HK-2 (cell line): ENCODE data around the gene NR1I2.

Source experiments
- DNase-seq: peaks from one replicate; pipeline ENCODE4 v3.0.0-alpha.2; 2018; ENCODE audit not compliant: unreplicated experiment

The NR1I2 gene

DNA sequence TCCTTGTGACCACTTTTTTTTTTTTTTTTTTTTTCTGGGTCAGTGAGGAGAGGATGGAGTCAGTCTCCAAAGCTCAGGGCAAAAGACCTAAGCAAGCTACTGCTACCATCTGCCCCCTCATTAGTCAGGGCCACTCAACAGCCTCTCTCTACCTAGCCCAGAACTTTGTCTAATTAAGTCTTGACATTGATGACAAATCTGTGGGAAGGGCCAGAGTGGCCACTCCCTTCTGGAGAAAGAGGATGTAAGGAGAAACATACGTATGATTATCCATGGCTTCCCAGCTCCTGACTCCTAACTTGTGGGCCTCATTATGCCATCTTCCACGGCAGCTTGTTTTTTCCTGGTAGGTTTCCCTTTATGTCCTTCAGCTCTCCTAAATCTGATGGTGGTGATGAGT lies 37.9 kb downstream of the NR1I2 start:
- no peak for DNase-seq

DNA sequence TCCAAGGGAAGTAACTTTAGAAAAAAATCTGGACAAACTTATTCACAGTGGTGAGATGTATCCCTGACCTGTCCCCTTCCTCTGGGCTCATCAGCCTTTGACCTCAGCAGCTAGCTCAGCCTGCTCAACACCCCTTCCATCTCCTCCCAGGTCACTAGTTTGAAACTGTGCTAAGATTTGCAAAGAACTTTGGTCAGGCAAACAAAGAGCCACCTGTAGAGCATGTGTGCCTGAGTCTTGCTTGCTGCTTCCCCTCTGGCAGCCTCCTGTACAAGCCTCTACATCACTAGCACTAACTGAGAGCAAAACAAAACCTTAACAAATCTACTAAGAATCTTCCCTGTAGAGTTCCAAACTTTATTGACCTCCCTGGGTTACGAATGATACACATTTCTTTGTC lies 43.9 kb downstream of the NR1I2 start:
- no peak for DNase-seq

DNA sequence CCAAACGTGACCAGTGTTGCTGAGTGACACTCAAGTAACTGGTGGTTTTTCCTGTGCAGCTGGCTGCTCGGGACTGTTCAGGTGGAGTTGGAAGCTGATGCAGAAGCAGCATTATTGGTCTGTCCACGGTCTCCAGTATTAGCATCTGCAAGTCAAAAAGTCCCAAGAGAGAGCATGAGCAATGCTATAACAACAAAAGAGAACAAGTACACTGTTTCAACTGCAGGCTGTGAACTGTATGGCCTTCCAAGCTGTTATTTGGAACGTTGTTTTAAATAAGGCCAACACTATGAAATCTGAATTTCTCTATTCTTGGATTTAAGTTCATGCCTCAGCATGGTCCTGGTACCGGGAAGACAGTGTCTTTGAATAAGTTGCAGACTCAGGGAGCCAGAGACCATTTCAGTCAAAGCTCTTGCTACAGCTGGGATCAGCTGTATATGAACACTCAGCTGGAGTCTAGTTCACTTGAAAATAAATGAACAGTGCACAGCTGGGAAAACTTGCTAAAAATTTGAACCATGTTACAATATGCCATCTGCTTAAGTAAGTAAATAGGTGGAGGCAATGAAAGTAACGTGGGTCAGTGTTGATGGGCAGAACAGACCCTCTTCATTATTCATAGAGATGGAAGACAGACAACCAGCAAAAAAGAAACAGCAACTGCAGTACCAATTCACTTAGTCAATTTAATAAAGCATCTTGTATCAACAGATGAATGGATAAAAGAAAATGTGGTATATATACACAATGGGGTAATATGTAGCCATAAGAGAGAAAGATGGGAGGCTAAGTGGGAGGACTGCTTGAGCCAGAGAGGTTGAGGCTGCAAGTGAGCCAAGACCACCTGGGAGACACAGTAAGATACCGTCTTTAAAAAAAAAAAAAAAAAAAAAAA lies 45.1 kb downstream of the NR1I2 start:
- no peak for DNase-seq

DNA sequence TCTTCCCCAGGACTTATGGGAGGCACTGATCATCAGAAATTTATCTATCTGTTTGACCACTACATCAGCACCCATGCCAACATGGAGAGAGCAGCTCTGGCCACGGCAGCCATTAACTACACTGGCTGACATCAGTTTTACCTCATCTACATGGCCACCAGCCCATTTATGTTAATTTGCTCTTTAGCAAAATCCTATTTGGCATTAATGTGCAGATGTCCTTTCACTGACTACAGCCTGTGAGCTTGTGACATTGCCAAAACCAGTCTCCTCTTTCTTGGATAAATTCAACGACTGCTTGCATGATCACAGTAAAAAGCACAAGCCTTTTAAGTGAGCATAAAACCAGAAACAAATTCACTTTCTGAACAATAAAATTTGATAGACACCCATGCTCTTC lies 47.5 kb downstream of the NR1I2 start:
- DNase-seq: no peak

DNA sequence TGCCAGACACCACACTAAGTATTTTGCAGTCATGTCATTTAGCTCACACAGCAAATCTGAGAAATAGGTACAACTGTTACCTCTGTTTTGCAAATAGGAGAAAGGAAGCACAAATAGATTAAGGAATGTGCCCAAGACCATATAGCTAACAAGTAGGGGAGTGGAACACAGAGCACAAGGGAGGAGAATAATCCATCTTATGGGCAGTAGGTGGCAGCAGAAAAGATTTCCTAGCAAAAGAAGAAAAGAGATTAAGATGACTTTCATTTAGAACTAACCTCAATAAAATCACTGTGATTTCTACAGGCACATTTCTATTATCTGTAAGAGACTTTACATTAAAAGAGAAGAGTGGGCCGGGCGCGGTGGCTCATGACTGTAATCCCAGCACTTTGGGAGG lies 49.1 kb downstream of the NR1I2 start:
- no peak for DNase-seq

DNA sequence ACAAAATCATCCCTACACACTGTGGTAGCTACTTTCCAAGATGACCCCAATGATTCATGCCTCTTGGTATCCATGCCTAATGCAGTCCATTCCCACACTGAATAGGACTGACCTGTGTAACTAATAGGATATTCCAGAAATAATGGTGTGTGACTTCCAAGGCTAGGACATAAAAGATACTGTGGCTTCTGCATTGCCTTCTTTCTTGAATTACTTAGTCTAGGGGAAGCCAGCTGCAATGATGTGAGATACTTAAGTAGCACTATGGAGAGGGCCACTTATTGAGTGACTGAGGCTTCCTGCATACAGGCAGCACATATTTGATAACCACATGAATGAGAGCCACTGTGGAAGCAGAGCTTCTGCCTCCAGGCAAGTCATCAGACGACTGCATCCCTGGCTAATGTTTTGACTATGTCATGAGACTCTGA lies 50.1 kb downstream of the NR1I2 start:
- peak; percentile 28 for DNase-seq

DNA sequence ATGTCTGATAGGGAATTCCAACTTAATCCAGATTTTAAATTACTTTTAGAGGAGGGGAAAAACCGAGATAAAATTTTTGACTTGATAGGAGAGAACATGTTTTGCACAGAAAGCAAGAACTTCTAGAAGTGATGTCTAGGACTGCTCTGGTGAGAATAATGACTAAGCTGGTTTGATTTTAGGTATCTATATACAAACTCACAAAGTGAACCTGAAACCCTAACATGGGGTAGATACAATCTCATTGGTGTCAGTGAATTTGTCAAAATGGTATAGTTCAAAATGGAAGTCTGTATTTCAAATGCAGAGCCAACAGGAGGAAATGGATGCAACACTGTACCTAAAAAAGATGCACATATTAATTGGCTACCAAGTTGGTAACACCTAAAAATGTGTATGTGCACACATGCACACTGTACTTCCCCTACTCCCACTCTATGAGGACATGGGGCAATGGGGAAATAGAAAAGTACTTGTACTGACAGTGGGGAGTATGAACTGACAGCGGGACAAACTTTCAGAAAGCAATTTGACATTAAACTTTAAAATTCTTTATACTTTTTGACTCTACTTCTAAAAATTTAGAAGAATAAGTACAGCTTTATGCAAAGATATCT lies 53.0 kb downstream of the NR1I2 start:
- no peak for DNase-seq

DNA sequence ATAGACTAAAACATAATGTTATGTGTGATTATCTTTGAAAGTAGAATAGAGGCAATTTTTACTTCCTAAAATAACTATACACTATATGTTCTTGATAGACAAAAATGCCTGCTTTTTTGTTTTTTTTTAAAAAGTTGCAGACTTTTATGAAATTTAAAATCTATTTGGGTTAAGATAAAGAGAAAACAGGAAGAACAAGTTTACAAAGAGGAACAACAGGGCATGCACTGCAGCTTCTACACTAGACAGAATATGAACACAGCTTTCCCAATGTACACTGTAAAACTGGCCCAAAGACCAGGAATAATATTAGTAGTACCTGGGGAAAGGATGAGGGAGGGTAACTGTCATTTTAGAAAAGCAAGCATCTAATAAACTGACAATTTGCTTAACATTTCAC lies 53.7 kb downstream of the NR1I2 start:
- DNase-seq: no peak

DNA sequence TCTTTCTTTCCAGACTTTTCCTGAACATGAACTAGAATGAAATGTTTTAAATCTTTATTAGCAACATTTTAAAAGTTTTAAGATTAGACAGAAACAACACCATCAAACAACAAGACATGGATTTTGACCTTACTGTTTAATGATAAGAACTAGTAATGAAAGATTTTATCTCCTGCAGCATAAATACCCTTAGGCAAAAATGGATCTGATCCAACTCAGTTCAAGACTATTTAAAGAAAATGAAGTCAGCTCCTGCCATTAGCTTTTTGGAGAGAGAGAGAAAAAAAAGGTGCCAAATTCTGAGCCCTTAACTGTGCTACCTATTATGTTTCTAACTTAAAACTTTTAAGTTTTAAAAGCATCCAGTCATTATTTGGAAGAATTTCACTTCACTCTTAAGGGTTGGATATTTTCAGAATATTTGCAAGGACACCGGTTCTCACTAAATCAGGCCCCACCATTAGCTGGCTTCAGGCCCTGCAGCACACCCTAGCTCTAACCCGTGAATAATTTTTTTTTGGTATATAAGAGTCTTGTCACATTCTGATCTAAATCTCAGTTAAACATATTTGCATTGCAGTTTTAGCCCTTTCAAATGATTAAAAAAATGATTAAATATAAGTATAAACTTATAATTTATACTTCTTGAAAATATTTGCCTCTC lies 60.0 kb downstream of the NR1I2 start:
- no peak for DNase-seq

DNA sequence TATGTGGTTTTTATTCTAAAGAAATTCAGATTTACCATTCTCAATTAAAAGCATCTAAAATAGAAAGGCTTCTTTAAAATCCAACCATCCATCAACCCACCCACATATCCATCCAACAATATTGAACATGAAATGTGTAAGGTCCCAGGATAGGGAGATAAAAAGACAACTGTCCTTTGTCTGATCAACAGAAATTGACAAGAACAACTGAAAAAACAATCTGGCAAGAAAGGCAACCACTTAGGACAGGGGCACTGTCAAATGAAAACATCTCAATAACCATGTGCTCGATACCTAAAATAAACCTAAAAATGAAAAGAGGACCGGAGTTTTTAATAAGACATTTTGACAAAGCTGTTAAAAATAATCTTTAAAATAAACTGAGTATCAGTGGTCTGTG lies 67.2 kb downstream of the NR1I2 start:
- DNase-seq: no peak

DNA sequence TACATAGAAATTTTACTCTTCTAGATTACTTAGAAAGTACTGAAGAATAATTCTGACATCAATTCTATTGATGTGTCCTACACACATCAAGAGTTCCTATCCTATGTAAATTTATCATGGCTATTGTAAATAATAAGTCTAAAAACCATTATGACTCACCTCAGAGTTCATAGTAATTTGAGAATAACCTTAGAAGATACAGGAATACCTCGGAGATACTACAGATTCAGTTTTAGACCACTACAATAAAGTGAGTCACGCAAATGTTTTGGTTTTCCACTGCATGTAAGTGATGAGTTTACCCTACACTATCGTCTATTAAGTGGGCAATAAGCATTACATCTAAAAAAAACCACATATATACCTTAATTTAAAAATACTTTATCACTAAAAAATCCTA lies 74.8 kb downstream of the NR1I2 start:
- DNase-seq: no peak

DNA sequence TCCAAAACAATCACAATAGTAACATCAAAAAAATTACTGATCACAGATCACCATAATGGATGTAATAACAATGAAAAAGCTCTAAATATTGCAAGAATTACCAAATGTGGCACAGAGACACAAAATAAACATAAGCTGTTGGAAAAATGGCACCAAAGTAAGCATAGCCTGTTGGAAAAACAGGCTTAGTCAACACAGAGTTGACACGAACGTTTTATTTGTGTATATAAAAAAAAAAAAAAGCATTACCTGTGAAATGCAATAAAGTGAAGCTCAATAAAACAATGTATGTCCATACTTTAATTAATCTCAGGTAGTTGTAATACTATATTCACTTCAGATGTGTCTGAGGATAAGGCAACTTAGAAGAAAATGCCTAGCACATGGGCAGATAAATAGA lies 77.1 kb downstream of the NR1I2 start:
- DNase-seq: no peak

DNA sequence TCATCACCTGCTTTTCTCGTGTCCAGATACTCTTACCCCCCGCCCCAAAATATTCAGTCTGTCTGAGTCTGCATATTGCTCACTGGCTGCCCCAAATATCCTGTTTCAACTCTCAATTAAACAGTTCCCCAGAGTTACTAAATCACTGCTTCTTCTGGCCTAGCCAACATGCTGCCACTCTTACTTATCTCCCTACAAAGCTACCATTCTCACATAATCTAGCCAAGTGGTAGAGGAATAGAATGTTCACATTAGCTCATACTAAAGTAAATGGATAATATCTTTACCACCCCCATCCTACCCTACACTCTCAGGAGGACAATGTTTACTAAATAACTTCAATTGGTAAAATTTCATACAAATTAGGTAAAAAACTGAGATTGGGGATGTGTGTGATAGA lies 77.8 kb downstream of the NR1I2 start:
- DNase-seq: no peak

DNA sequence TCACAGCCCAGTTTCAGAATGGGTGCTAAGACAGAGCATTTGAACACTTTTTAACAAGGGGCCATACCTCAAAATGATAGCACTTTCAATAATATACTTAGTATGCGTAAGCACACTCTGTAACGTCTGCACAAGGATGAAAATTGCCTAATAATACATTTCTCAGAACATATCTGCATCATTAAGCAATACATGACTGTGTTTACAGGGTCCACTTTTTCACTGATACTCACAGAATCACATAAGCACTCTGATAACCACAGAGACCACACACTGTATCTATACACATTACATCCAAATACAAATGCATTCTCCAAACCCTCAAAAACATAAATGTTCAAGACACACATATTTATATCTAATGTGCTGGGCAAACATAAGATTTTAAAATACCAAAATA lies 79.8 kb downstream of the NR1I2 start:
- no peak for DNase-seq

DNA sequence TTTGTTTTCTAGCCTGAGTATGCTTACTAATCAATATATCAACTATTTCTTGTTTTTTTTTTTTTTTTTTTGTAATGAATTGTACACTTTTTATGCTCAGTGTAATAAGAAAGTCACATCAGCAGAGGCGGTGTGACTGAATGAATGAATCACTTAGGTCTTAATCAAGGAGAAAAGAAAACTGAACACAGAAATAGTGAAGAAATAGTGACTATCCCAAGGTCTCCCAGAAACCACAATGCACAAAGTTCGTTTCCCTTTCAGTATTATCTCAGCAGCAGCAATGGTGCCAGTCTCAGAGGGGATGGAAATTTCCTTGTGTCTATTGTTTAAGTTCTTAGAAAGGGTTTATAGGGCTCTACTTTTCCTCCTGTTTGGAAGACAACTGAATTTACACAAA lies 80.7 kb downstream of the NR1I2 start:
- no peak for DNase-seq

DNA sequence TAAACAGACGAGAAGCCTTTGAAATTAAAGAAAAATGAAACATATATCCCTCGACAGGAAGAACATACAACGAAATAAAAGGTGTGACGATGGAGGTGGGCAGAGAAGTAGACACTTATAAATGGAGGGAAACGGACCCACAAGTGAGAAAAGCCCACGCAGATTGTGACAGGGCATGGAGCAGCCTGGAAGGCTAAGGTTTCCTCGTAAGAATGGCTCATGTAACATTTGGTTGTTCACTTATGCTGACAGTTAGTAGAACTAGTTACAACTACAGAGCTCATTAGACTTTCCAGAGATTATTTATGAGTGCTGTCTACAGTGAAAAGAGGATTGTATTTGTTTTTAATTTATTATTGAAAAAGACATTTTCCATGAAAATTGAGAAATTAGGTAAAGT lies 82.6 kb downstream of the NR1I2 start:
- DNase-seq: no peak
